Keratinocyte (primary cell): Measurements from ENCODE around the gene TNS1. TPM values are rescaled to one million over a fixed set of nuclear protein-coding genes. Genes with fewer than 3 reads are reported as not detected.

Source experiments
- DNase-seq: peaks from one replicate; pipeline ENCODE4 v3.0.0-alpha.2; 2011; ENCODE audit warnings: low read depth, missing footprints, low spot score
- FAIRE-seq: peaks from 2 replicates; lab custom pipeline; 2011; peaks lifted over from hg19 to GRCh38; lab: Jason Lieb, UNC
- H2AFZ ChIP-seq: 2 replicates; pipeline ENCODE4 v1.6.0; 2012; ENCODE audit warnings: low read length, control low read depth, inconsistent platforms; ENCODE audit not compliant: control insufficient read depth
- H3K27ac ChIP-seq: 2 replicates; pipeline ENCODE4 v1.5.1; 2011; ENCODE audit warnings: low read length; ENCODE audit not compliant: control insufficient read depth, insufficient read depth
- H3K27me3 ChIP-seq: 3 replicates; pipeline ENCODE4 v1.6.0; 2011; ENCODE audit warnings: low read length; ENCODE audit not compliant: control insufficient read depth, insufficient read depth; ENCODE audit errors: extremely low read depth
- H3K36me3 ChIP-seq, 2 experiments: 2 replicates in 1 of 2; 3 replicates in 1 of 2; pipeline ENCODE4 v1.5.1; 2011; ENCODE audit warnings: low read length in 2 of 2, mild to moderate bottlenecking in 1 of 2; ENCODE audit not compliant: control insufficient read depth in 2 of 2, insufficient read depth in 2 of 2; ENCODE audit errors: extremely low read depth in 1 of 2
- H3K4me1 ChIP-seq: 3 replicates; pipeline ENCODE4 v1.5.1; 2011; ENCODE audit warnings: low read length; ENCODE audit not compliant: control insufficient read depth, insufficient read depth; ENCODE audit errors: extremely low read depth
- H3K4me2 ChIP-seq: 3 replicates; pipeline ENCODE4 v1.6.0; 2011; ENCODE audit warnings: low read depth, low read length; ENCODE audit not compliant: control insufficient read depth, insufficient read depth; ENCODE audit errors: extremely low read depth
- H3K4me3 ChIP-seq, 3 experiments: fragments of 200-600 bp in 1 of 3; sonication (generic) in 1 of 3; 2 replicates in 2 of 3; 3 replicates in 1 of 3; pipeline ENCODE4 v1.5.1; 2011 to 2016; ENCODE audit warnings: low read length in 3 of 3, mild to moderate bottlenecking in 3 of 3, control low read depth in 2 of 3, inconsistent platforms in 1 of 3, low read depth in 1 of 3, mixed read lengths in 1 of 3, mixed run types in 1 of 3, moderate library complexity in 1 of 3; ENCODE audit not compliant: control insufficient read depth in 2 of 3, insufficient read depth in 2 of 3; ENCODE audit errors: extremely low read depth in 1 of 3
- H3K79me2 ChIP-seq: 2 replicates; pipeline ENCODE4 v1.6.0; 2012; ENCODE audit warnings: low read length; ENCODE audit not compliant: control insufficient read depth, insufficient read depth
- H3K9ac ChIP-seq: 3 replicates; pipeline ENCODE4 v1.6.0; 2011; ENCODE audit warnings: low read length; ENCODE audit not compliant: control insufficient read depth, insufficient read depth; ENCODE audit errors: extremely low read depth
- H3K9me1 ChIP-seq: 3 replicates; pipeline ENCODE4 v1.6.0; 2011; ENCODE audit warnings: low read length; ENCODE audit not compliant: control insufficient read depth, insufficient read depth; ENCODE audit errors: extremely low read depth
- H3K9me3 ChIP-seq: 2 replicates; pipeline ENCODE4 v1.5.1; 2012; ENCODE audit warnings: low read depth, low read length; ENCODE audit not compliant: control insufficient read depth
- H4K20me1 ChIP-seq: 3 replicates; pipeline ENCODE4 v1.6.0; 2011; ENCODE audit warnings: low read length; ENCODE audit not compliant: control insufficient read depth, insufficient read depth; ENCODE audit errors: extremely low read depth
- EZH2 ChIP-seq: IDR thresholded peaks from one replicate; pipeline ENCODE4 v1.6.1; 2012; ENCODE audit warnings: inconsistent platforms, mild to moderate bottlenecking, low read length, moderate library complexity
- dilution Hi-C: fragments of 300-500 bp; cut with MboI; formaldehyde crosslinking; loops from one replicate; pipeline ENCODE4 v1.7.0; 2020; ENCODE audit warnings: low sequenced_read_pairs; ENCODE audit not compliant: extremely low pct_ligation_motif_present
- polyA plus RNA-seq, 5 experiments: library from polyadenylated mRNA; depleted of rRNA in 3 of 5; stranded (reverse) in 3 of 5; stranded (forward) in 1 of 5; unstranded in 1 of 5; fragments of >200 nt; gene quantifications; 1 replicate in 1 of 5; 2 replicates in 3 of 5; 3 replicates in 1 of 5; pipeline versions ENCODE4 v1.2.1 to v1.2.3, GENCODE V29; 2011 to 2012; ENCODE audit warnings: missing spikeins in 2 of 5, low read depth in 1 of 5, low replicate concordance in 1 of 5
- TF ChIP-seq, protein P1 (sequence below), 3 experiments: IDR thresholded peaks in 1 of 3; conservative IDR thresholded peaks in 1 of 3; optimal IDR thresholded peaks in 1 of 3; 2 replicates in 2 of 3; 3 replicates in 1 of 3; pipeline versions ENCODE3 to v1.5.1; 2011; ENCODE audit warnings: low read length in 3 of 3, mild to moderate bottlenecking in 3 of 3, moderate library complexity in 2 of 3, control low read depth in 1 of 3, inconsistent platforms in 1 of 3; ENCODE audit not compliant: insufficient read depth in 2 of 3; ENCODE audit errors: extremely low read depth in 1 of 3

Gene TNS1
- polyA plus RNA-seq, 1 donor (not counting 4 experiments of a cell fraction or from before 2014, with no cell fraction given): 2.5 TPM

DNA sequence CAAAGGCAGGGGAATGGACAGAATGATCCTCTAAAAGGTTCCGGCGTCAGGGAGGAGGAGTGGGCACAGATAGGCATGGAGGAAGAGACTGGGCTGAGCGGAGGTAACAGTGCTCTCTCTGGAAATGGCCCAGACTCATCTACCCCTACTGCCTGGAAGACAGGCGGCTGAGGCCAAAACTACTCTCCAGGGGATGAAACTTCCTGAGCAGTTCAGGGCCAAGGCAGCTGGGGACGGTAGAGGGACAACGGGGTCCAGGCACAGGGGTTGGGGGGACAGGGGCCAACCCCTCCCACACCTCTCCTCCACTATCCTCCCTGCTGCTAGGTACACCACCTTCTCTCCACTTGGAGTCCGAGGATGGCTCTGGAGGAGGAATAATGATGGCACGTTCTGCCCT lies 94.3 kb downstream of the TNS1 start:
- peaks cover 4% of the 10 kb centered on the region for H4K20me1 ChIP-seq
- H3K4me3 ChIP-seq: no peak overlapping the region
- no peak overlapping the region for H3K4me2 ChIP-seq
- DNase-seq: no peak
- no peaks in the 10 kb centered on the region for H3K9me1 ChIP-seq
- no peaks in the 10 kb centered on the region for H3K36me3 ChIP-seq
- TF ChIP-seq EZH2: no peak
- TF ChIP-seq, protein P1, sequence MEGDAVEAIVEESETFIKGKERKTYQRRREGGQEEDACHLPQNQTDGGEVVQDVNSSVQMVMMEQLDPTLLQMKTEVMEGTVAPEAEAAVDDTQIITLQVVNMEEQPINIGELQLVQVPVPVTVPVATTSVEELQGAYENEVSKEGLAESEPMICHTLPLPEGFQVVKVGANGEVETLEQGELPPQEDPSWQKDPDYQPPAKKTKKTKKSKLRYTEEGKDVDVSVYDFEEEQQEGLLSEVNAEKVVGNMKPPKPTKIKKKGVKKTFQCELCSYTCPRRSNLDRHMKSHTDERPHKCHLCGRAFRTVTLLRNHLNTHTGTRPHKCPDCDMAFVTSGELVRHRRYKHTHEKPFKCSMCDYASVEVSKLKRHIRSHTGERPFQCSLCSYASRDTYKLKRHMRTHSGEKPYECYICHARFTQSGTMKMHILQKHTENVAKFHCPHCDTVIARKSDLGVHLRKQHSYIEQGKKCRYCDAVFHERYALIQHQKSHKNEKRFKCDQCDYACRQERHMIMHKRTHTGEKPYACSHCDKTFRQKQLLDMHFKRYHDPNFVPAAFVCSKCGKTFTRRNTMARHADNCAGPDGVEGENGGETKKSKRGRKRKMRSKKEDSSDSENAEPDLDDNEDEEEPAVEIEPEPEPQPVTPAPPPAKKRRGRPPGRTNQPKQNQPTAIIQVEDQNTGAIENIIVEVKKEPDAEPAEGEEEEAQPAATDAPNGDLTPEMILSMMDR (optimal IDR thresholded peaks at IDR 0.05 in 1 of 3, IDR thresholded peaks at IDR 0.05 in 1 of 3, conservative IDR thresholded peaks at IDR 0.05 in 1 of 3; ENCODE audit: extremely low read depth in 1 of 3, insufficient read depth in 2 of 3, low read length in 3 of 3): no peak
- H3K27ac ChIP-seq: no peak overlapping the region
- no peak overlapping the region for H2AFZ ChIP-seq
- H3K9me3 ChIP-seq: no peaks in the 10 kb centered on the region
- FAIRE-seq: no peak
- dilution Hi-C loops: no loop called here
- H3K79me2 ChIP-seq: no peaks in the 10 kb centered on the region
- H3K27me3 ChIP-seq: peaks cover 52% of the 10 kb centered on the region
- H3K4me1 ChIP-seq: no peaks in the 10 kb centered on the region
- H3K9ac ChIP-seq: no peak overlapping the region

DNA sequence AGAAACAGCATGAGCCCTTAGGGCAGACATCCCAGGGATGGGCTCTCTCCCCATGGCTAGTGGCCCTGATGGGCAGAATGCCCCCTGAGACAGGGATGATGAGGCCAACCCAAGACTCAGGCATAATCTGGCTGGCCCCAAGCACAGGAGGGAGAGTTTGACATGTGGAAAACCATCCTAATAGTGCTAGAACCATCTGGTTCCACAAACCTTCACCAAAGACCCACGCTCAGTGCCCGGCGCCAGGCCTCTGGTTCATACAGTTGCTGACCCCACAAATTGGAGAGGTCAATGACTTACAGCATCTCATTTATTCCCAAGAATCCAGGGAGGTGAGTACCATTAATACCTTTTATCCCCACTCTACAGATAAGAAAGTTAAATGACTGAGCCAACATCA lies 95.5 kb downstream of the TNS1 start:
- H3K4me3 ChIP-seq: no peak overlapping the region
- H3K9me3 ChIP-seq: no peaks in the 10 kb centered on the region
- no peaks in the 10 kb centered on the region for H3K79me2 ChIP-seq
- peaks cover 7% of the 10 kb centered on the region for H3K4me1 ChIP-seq
- no peak for FAIRE-seq
- no peak overlapping the region for H2AFZ ChIP-seq
- no peaks in the 10 kb centered on the region for H3K36me3 ChIP-seq
- H3K9ac ChIP-seq: no peak overlapping the region
- no peaks in the 10 kb centered on the region for H3K9me1 ChIP-seq
- peaks cover 4% of the 10 kb centered on the region for H4K20me1 ChIP-seq
- H3K27ac ChIP-seq: no peak overlapping the region
- DNase-seq: no peak
- H3K27me3 ChIP-seq: peaks cover 48% of the 10 kb centered on the region
- TF ChIP-seq, protein P1 (optimal IDR thresholded peaks at IDR 0.05 in 1 of 3, IDR thresholded peaks at IDR 0.05 in 1 of 3, conservative IDR thresholded peaks at IDR 0.05 in 1 of 3; ENCODE audit: extremely low read depth in 1 of 3, insufficient read depth in 2 of 3, low read length in 3 of 3): no peak
- TF ChIP-seq EZH2: no peak
- dilution Hi-C loops: no loop called here
- H3K4me2 ChIP-seq: no peak overlapping the region
